K562 (cell line): ENCODE results near the gene RNF6. TPM values are rescaled to one million over a fixed set of nuclear protein-coding genes. Genes with fewer than 3 reads are reported as not detected.

ENCODE experiments used
- ARHGAP35 ChIP-seq: fragments of 450-650 bp; IDR thresholded peaks from 2 replicates; pipeline ENCODE4 v1.6.1; 2018; ENCODE audit not compliant: partially characterized antibody
- ATF4 ChIP-seq: fragments of 450-650 bp; formaldehyde crosslinking; IDR thresholded peaks from 2 replicates; pipeline ENCODE4 v1.4.0; 2022; ENCODE audit warnings: mild to moderate bottlenecking, moderate library complexity
- ERF ChIP-seq: fragments of 450-650 bp; formaldehyde crosslinking; IDR thresholded peaks from 2 replicates; pipeline ENCODE4 v1.4.0; 2020; ENCODE audit warnings: mild to moderate bottlenecking, mixed read lengths
- ETS1 ChIP-seq: conservative IDR thresholded peaks from 2 replicates; pipeline ENCODE4 v1.6.1; 2011; ENCODE audit warnings: low read depth, mild to moderate bottlenecking, low read length; ENCODE audit not compliant: control insufficient read depth
- MITF ChIP-seq: IDR thresholded peaks from 2 replicates; pipeline ENCODE4 v1.6.1; 2014; ENCODE audit warnings: antibody characterized with exemption
- NFE2 ChIP-seq: IDR thresholded peaks from 2 replicates; pipeline ENCODE4 v1.6.1; 2014; ENCODE audit warnings: antibody characterized with exemption, low read depth
- PRDM10 ChIP-seq: fragments of 450-650 bp; IDR thresholded peaks from 2 replicates; pipeline ENCODE4 v1.6.1; 2018; ENCODE audit not compliant: partially characterized antibody
- SIN3A ChIP-seq, 2 experiments: fragments of 150-350 bp in 1 of 2; IDR thresholded peaks; 2 replicates each; pipeline ENCODE4 v1.6.1; 2011 to 2016; ENCODE audit warnings: borderline replicate concordance in 2 of 2, low read depth in 2 of 2, low read length in 2 of 2, mild to moderate bottlenecking in 2 of 2, moderate library complexity in 2 of 2; ENCODE audit not compliant: control insufficient read depth in 1 of 2
- VEZF1 ChIP-seq: fragments of 200-800 bp; sonication (Bioruptor generic); IDR thresholded peaks from 2 replicates; pipeline ENCODE4 v1.6.1; 2017; ENCODE audit warnings: missing genetic modification characterization, missing compliant biosample characterization
- ZNF217 ChIP-seq: sonication (generic); formaldehyde crosslinking; IDR thresholded peaks from 2 replicates; pipeline ENCODE4 v1.8.0; 2022; ENCODE audit warnings: mild to moderate bottlenecking, missing genetic modification reagents
- ZNF592 ChIP-seq: fragments of 450-650 bp; IDR thresholded peaks from 2 replicates; pipeline ENCODE4 v1.6.1; 2017; ENCODE audit warnings: antibody characterized with exemption, mild to moderate bottlenecking
- ZNF668 ChIP-seq: fragments of 250-450 bp; sonication (Bioruptor Pico); IDR thresholded peaks from 2 replicates; pipeline ENCODE4 v1.8.0; 2022; ENCODE audit warnings: mild to moderate bottlenecking, inconsistent platforms
- polyA plus RNA-seq, 8 experiments: library from polyadenylated mRNA; depleted of rRNA in 4 of 8; stranded (reverse) in 5 of 8; unstranded in 3 of 8; fragments of >200 nt; fragmentation: Nextera tagmentation in 2 of 8; fragmentation: Illumina TruSeq in 1 of 8; extraction: Ambion mirVana in 2 of 8; extraction: Trizol in 1 of 8; gene quantifications; 2 replicates each; pipeline versions ENCODE4 v1.2.1 to v1.2.3, GENCODE V29; 2011 to 2014; ENCODE audit warnings: inconsistent platforms in 1 of 8, missing spikeins in 1 of 8
- total RNA-seq, 7 experiments: library from RNA; depleted of rRNA in 6 of 7; stranded (reverse); fragments of >200 nt in 6 of 7; fragmentation: Illumina TruSeq in 2 of 7; extraction: Trizol in 2 of 7; gene quantifications; 2 replicates each; pipeline versions ENCODE4 v1.2.1 to v1.2.3, GENCODE V29; 2011 to 2021; ENCODE audit warnings: low replicate concordance in 1 of 7

Gene RNF6
- total and polyA plus RNA-seq, 9 of the 15 experiments (the other 6 are each of a cell fraction or from before 2014, with no cell fraction given): 12.0 to 31.4 (median 22.3) TPM

GRCh38 chr13:26221721-26222519 lies at the start of gene RNF6 (continued):
- no peak for TF ChIP-seq MITF
- no peak for TF ChIP-seq ZNF217 (CRISPR knock-in tag)
- no peak for TF ChIP-seq PRDM10
- TF ChIP-seq ARHGAP35: no peak
- no peak for TF ChIP-seq ZNF668 (CRISPR knock-in tag)
- no peak for TF ChIP-seq NFE2
- peak; percentile 47 for TF ChIP-seq VEZF1 (CRISPR knock-in tag)
- peak in 1 of 2 experiments; percentile 54; a peak in 2 of 4 replicates for TF ChIP-seq SIN3A (IDR thresholded peaks at IDR 0.05; ENCODE audit: borderline replicate concordance in 2 of 2, control insufficient read depth in 1 of 2, low read depth in 2 of 2, low read length in 2 of 2)
- 0 out of 2 replicates have a peak, but pooled peaks have one; percentile 68 for TF ChIP-seq ETS1
- TF ChIP-seq ATF4 (CRISPR knock-in tag): no peak
- 0 out of 2 replicates have a peak, but pooled peaks have one; percentile 13 for TF ChIP-seq ZNF592
- no peak for TF ChIP-seq ERF
